NCI-H2227 treated with DMSO at 0.1 percent for 48 hours (cell line): ENCODE data around the gene IFNL2.

Experiments
- DNase-seq: peaks from one replicate; lab custom pipeline; 2025; lab: John Stamatoyannopoulos, UW

Gene IFNL2

GRCh38 chr19:39318690-39319089 is 50.5 kb downstream of the IFNL2 start:
- DNase-seq: no peak

GRCh38 chr19:39319098-39319891 is 51.1 kb downstream of the IFNL2 start:
- DNase-seq: no peak
